MM.1S (cell line): ENCODE measurements around the gene DPH1.

Experiments used
- DNase-seq: peaks from one replicate; pipeline ENCODE4 v3.0.0-alpha.2; 2015
- H2AFZ ChIP-seq: fragments of 300-600 bp; sonication (generic); 2 replicates; pipeline ENCODE4 v1.6.0; 2016; ENCODE audit warnings: antibody characterized with exemption, low read length
- H3F3A ChIP-seq: fragments of 300-600 bp; sonication (generic); 2 replicates; pipeline ENCODE4 v1.6.1; 2016; ENCODE audit warnings: mild to moderate bottlenecking, antibody characterized with exemption, low read length, moderate library complexity, mixed read lengths; ENCODE audit not compliant: insufficient read depth
- H3K27ac ChIP-seq: fragments of 300-600 bp; sonication (generic); 2 replicates; pipeline ENCODE4 v1.5.1; 2016; ENCODE audit warnings: mild to moderate bottlenecking, low read length
- H3K27me3 ChIP-seq: fragments of 300-600 bp; sonication (generic); replicated peaks from 2 replicates; pipeline ENCODE4 v1.6.0; 2016; ENCODE audit warnings: low read length; ENCODE audit not compliant: insufficient read depth
- H3K36me3 ChIP-seq: fragments of 300-600 bp; sonication (generic); replicated peaks from 2 replicates; pipeline ENCODE4 v1.6.1; 2016; ENCODE audit warnings: mild to moderate bottlenecking, low read length, mixed read lengths; ENCODE audit not compliant: insufficient read depth
- H3K4me1 ChIP-seq: fragments of 300-600 bp; sonication (generic); 2 replicates; pipeline ENCODE4 v1.6.1; 2016; ENCODE audit warnings: low read length, mixed read lengths
- H3K4me2 ChIP-seq: fragments of 300-600 bp; sonication (generic); 2 replicates; pipeline ENCODE4 v1.6.0; 2016; ENCODE audit warnings: low read depth, low read length
- H3K4me3 ChIP-seq: fragments of 300-600 bp; sonication (generic); 2 replicates; pipeline ENCODE4 v1.5.1; 2016; ENCODE audit warnings: low read length, mixed read lengths
- H3K79me2 ChIP-seq: fragments of 300-600 bp; sonication (generic); 2 replicates; pipeline ENCODE4 v1.6.1; 2016; ENCODE audit warnings: mixed run types, low read length, mixed read lengths
- H3K9ac ChIP-seq: fragments of 300-600 bp; sonication (generic); 2 replicates; pipeline ENCODE4 v1.6.1; 2016; ENCODE audit warnings: low read length, mixed read lengths
- H3K9me2 ChIP-seq: fragments of 300-600 bp; sonication (generic); replicated peaks from 2 replicates; pipeline ENCODE4 v1.6.1; 2016; ENCODE audit warnings: mild to moderate bottlenecking, low read length, mixed read lengths; ENCODE audit not compliant: insufficient read depth
- H3K9me3 ChIP-seq: fragments of 300-600 bp; sonication (generic); replicated peaks from 2 replicates; pipeline ENCODE4 v1.6.1; 2016; ENCODE audit warnings: mild to moderate bottlenecking, low read length, mixed read lengths; ENCODE audit not compliant: insufficient read depth
- H4K20me1 ChIP-seq: fragments of 300-600 bp; sonication (generic); 2 replicates; pipeline ENCODE4 v1.6.1; 2016; ENCODE audit warnings: mild to moderate bottlenecking, low read length, moderate library complexity, mixed read lengths; ENCODE audit not compliant: insufficient read depth
- CTCF ChIP-seq: fragments of 300-600 bp; sonication (generic); IDR thresholded peaks from 2 replicates; pipeline ENCODE4 v1.5.1; 2016; ENCODE audit warnings: antibody characterized with exemption, low read length, mixed read lengths
- EZH2 ChIP-seq: fragments of 300-600 bp; sonication (generic); optimal IDR thresholded peaks from 2 replicates; pipeline ENCODE3; 2017; ENCODE audit warnings: low read depth, mild to moderate bottlenecking, antibody characterized with exemption, low read length, mixed read lengths
- EZH2phosphoT487 ChIP-seq: fragments of 300-600 bp; sonication (generic); IDR thresholded peaks from 2 replicates; pipeline ENCODE4 v1.6.1; 2018; ENCODE audit warnings: antibody characterized with exemption, low read length

Gene DPH1

DNA sequence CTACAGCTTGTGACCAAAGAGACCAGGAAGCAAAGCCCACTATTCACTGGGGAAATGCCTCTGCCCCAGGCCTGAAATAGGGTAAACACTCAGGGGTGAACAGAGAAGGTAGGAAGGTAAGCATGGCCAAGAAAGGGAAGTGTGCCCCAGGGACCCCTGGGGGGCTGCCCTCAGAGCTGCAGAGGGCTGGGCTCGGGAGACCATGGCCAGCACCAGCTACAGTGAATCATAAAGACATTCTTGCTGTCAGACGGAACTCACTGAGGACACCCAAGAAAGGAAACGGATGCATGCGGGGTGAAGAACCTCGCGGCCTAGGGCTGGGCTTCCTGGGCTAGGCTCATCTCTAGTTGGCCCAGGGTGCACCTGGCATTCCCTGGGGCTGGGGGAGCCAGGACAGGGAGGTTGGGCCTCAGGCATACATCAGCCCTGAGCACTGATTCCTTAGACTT is 34.6 kb downstream of the DPH1 start:
- H3K4me3 ChIP-seq, result no peak overlapping the region
- no peaks in the 10 kb centered on the region for H3K27me3 ChIP-seq
- H3K4me2 ChIP-seq, result no peak overlapping the region
- H3K9me3 ChIP-seq, result no peaks in the 10 kb centered on the region
- no peaks in the 10 kb centered on the region for H3K4me1 ChIP-seq
- no peak for DNase-seq
- no peaks in the 10 kb centered on the region for H4K20me1 ChIP-seq
- no peak overlapping the region for H3K27ac ChIP-seq
- no peak overlapping the region for H3K9ac ChIP-seq
- no peaks in the 10 kb centered on the region for H3F3A ChIP-seq
- H3K36me3 ChIP-seq, result no peaks in the 10 kb centered on the region
- TF ChIP-seq EZH2phosphoT487, result no peak
- TF ChIP-seq CTCF, result no peak
- TF ChIP-seq EZH2, result no peak
- no peaks in the 10 kb centered on the region for H3K9me2 ChIP-seq
- H3K79me2 ChIP-seq, result no peaks in the 10 kb centered on the region
- no peak overlapping the region for H2AFZ ChIP-seq

- DNase-seq, result no peak
- Histone ChIP-seq H3K4me1 (no peaks in the 10 kb centered on the region), H4K20me1 (no peaks in the 10 kb centered on the region), H3K4me3 (no peak overlapping the region), H3F3A (no peaks in the 10 kb centered on the region), H3K9me3 (no peaks in the 10 kb centered on the region), H3K27ac (no peak overlapping the region), H3K27me3 (no peaks in the 10 kb centered on the region), H3K79me2 (no peaks in the 10 kb centered on the region), H3K9me2 (no peaks in the 10 kb centered on the region), H3K36me3 (no peaks in the 10 kb centered on the region), H3K4me2 (no peak overlapping the region), H2AFZ (no peak overlapping the region), H3K9ac (no peak overlapping the region)
- peak; percentile 32 for TF ChIP-seq CTCF
- no peak for TF ChIP-seq EZH2phosphoT487
- TF ChIP-seq EZH2, result no peak
Measured at GRCh38 chr17:2064980-2065785, 35.2 kb downstream of the DPH1 start.

DNA sequence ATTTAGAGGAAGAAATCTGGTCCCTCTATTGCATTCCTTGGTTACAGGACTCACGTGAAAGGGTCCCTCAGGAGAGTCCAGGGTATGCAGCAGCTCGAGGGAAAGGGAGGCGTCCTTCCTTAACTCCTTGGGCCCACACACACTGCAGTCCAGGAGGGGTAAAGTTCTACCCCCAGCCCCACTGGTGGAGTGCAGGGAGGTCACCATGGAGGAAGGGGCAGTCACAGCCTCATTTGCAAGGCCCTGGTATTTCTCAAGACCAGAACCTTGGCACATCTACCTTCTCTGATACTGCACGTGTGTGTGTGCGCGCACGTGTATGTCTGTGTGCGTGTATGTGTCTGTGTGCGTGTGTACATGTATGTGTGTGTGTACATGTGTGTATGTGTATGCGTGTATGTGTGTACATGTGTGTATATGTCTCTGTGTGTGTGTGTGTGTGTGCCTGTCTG is 36.0 kb downstream of the DPH1 start:
- H2AFZ ChIP-seq, result no peak overlapping the region
- no peaks in the 10 kb centered on the region for H3K4me1 ChIP-seq
- no peaks in the 10 kb centered on the region for H3K9me2 ChIP-seq
- no peaks in the 10 kb centered on the region for H4K20me1 ChIP-seq
- H3K79me2 ChIP-seq, result no peaks in the 10 kb centered on the region
- no peak overlapping the region for H3K9ac ChIP-seq
- no peaks in the 10 kb centered on the region for H3K9me3 ChIP-seq
- TF ChIP-seq EZH2phosphoT487, result no peak
- no peak for TF ChIP-seq EZH2
- no peak for TF ChIP-seq CTCF
- H3K27me3 ChIP-seq, result no peaks in the 10 kb centered on the region
- no peak overlapping the region for H3K4me2 ChIP-seq
- no peaks in the 10 kb centered on the region for H3F3A ChIP-seq
- H3K27ac ChIP-seq, result no peak overlapping the region
- DNase-seq, result no peak
- no peaks in the 10 kb centered on the region for H3K36me3 ChIP-seq
- no peak overlapping the region for H3K4me3 ChIP-seq
